A673 (cell line): ENCODE measurements around the gene DPEP2. TPM values are rescaled to one million over a fixed set of nuclear protein-coding genes. Genes with fewer than 3 reads are reported as not detected.

Source experiments
- BruUV-seq: library from RNA; stranded (reverse); fragments of 400-500 nt; replicated peaks from 2 replicates; lab custom pipeline; 2021; lab: Mats Ljungman, UMichigan
- CTCF ChIA-PET: fragments of 300-600 bp; sonication (Branson Sonifier 250); formaldehyde crosslinking; loops from one replicate; lab custom pipeline; 2022; ENCODE audit warnings: antibody characterized with exemption; lab: Charles Lee
- POLR2A ChIA-PET: fragments of 300-600 bp; sonication (Branson Sonifier 250); formaldehyde crosslinking; loops from one replicate; lab custom pipeline; 2022; ENCODE audit warnings: antibody characterized with exemption; ENCODE audit not compliant: low non-redundant PET; lab: Charles Lee
- DNase-seq: peaks from one replicate; pipeline ENCODE4 v3.0.0-alpha.2; 2015; ENCODE audit warnings: low spot score
- H3K27ac ChIP-seq: fragments of 200-600 bp; sonication (generic); 2 replicates; pipeline ENCODE4 v1.5.1; 2016; ENCODE audit warnings: mixed run types, low read depth, mild to moderate bottlenecking, mixed read lengths, antibody characterized with exemption, low read length; ENCODE audit not compliant: poor library complexity, severe bottlenecking
- H3K27me3 ChIP-seq: fragments of 200-600 bp; sonication (generic); replicated peaks from 2 replicates; pipeline ENCODE4 v1.6.1; 2017; ENCODE audit warnings: mixed run types, low read depth, mild to moderate bottlenecking, mixed read lengths, antibody characterized with exemption, low read length; ENCODE audit not compliant: insufficient read depth, poor library complexity
- H3K36me3 ChIP-seq: fragments of 200-600 bp; sonication (generic); 2 replicates; pipeline ENCODE4 v1.6.1; 2016; ENCODE audit warnings: mixed run types, mild to moderate bottlenecking, mixed read lengths, antibody characterized with exemption, low read length; ENCODE audit not compliant: insufficient read depth, poor library complexity, severe bottlenecking
- H3K4me1 ChIP-seq: fragments of 200-600 bp; sonication (generic); 2 replicates; pipeline ENCODE4 v1.6.1; 2017; ENCODE audit warnings: mixed run types, mild to moderate bottlenecking, mixed read lengths, antibody characterized with exemption, low read length; ENCODE audit not compliant: insufficient read depth, poor library complexity, severe bottlenecking
- H3K4me3 ChIP-seq: fragments of 200-600 bp; sonication (generic); 2 replicates; pipeline ENCODE4 v1.5.1; 2016; ENCODE audit warnings: low read depth, mixed run types, mild to moderate bottlenecking, mixed read lengths, low read length; ENCODE audit not compliant: poor library complexity, severe bottlenecking
- H3K9me3 ChIP-seq: fragments of 200-600 bp; sonication (generic); 2 replicates; pipeline ENCODE4 v1.6.1; 2016; ENCODE audit warnings: mixed run types, low read depth, mild to moderate bottlenecking, mixed read lengths, antibody characterized with exemption, low read length; ENCODE audit not compliant: poor library complexity, severe bottlenecking
- CTCF ChIP-seq: fragments of 300-800, 200-600 bp; sonication (generic); conservative IDR thresholded peaks from 2 replicates; pipeline ENCODE4 v1.5.1; 2017; ENCODE audit warnings: low read depth, mild to moderate bottlenecking, antibody characterized with exemption, low read length, moderate library complexity, mixed read lengths
- EZH2 ChIP-seq: fragments of 200-600 bp; sonication (generic); IDR thresholded peaks from 2 replicates; pipeline ENCODE4 v1.6.1; 2017; ENCODE audit warnings: borderline replicate concordance, low read depth, mild to moderate bottlenecking, mixed read lengths, antibody characterized with exemption, low read length; ENCODE audit not compliant: poor library complexity, severe bottlenecking
- intact Hi-C: fragments of 100-400 bp; cut with micrococcal nuclease; formaldehyde crosslinking; loops from one replicate; pipeline ENCODE4 v1.10.0; 2022; ENCODE audit not compliant: unreplicated experiment
- total RNA-seq: library from RNA; stranded (reverse); gene quantifications from 2 replicates; pipeline ENCODE4 v1.2.3, GENCODE V29; 2021

Gene DPEP2
- total RNA-seq, 1 experiment from 2014 or later: not detected

GRCh38 chr16:67963662-67964321 lies 35.5 kb downstream of the DPEP2 start:
- no peaks in the 10 kb centered on the region for H3K27me3 ChIP-seq
- H3K4me1 ChIP-seq: peaks cover 17% of the 10 kb centered on the region
- peak overlapping the region; percentile 7 for H3K27ac ChIP-seq
- POLR2A ChIA-PET: no interaction called here
- TF ChIP-seq EZH2: no peak
- no peak for TF ChIP-seq CTCF
- CTCF ChIA-PET: no interaction called here
- H3K9me3 ChIP-seq: no peaks in the 10 kb centered on the region
- H3K4me3 ChIP-seq: no peak overlapping the region
- H3K36me3 ChIP-seq: peaks cover 24% of the 10 kb centered on the region
- intact Hi-C loops: no loop called here
- no TSS peak for BruUV-seq
- no peak for DNase-seq

DNA sequence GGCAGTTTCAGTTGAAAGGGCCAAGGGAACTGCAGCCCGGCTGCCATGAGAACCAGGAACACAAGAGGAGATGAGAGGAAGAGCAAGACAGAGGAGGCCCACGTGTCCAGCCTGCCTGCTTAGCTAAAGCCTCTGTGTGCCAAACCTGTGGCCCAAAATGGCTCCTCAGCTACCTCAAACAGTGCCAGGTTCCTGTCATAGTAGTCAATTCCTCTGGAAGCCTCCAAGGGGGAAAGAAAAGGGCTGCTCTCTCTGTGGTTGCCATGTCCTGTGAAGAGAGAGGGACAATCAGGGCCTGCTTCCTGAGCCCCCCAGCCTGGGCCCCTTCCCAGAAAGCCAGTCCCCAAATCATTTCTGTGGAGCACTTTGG lies 36.0 kb downstream of the DPEP2 start:
- no peak overlapping the region for H3K4me3 ChIP-seq
- TF ChIP-seq CTCF (no peak), EZH2 (no peak)
- H3K27ac ChIP-seq: peak overlapping the region; percentile 7
- H3K27me3 ChIP-seq: no peaks in the 10 kb centered on the region
- DNase-seq: no peak
- H3K9me3 ChIP-seq: no peaks in the 10 kb centered on the region
- BruUV-seq: no TSS peak
- ChIA-PET POLR2A (no interaction called here), CTCF (no interaction called here)
- intact Hi-C loops: no loop called here
- peaks cover 14% of the 10 kb centered on the region for H3K4me1 ChIP-seq
- peaks cover 28% of the 10 kb centered on the region for H3K36me3 ChIP-seq

GRCh38 chr16:67962135-67962534 lies 37.1 kb downstream of the DPEP2 start:
- Histone ChIP-seq H3K4me3 (no peak overlapping the region), H3K36me3 (peaks cover 28% of the 10 kb centered on the region), H3K9me3 (no peaks in the 10 kb centered on the region), H3K27ac (no peak overlapping the region), H3K4me1 (peaks cover 10% of the 10 kb centered on the region), H3K27me3 (no peaks in the 10 kb centered on the region)
- CTCF ChIA-PET: no interaction called here
- TF ChIP-seq EZH2: no peak
- no peak for TF ChIP-seq CTCF
- POLR2A ChIA-PET: no interaction called here
- intact Hi-C loops: no loop called here
- no peak for DNase-seq
- no TSS peak for BruUV-seq
